PC-9 (cell line): ENCODE measurements around the gene PPAN. TPM values are rescaled to one million over a fixed set of nuclear protein-coding genes. Genes with fewer than 3 reads are reported as not detected.

Source experiments
- BruUV-seq: library from RNA; stranded (reverse); fragments of 400-500 nt; replicated peaks from 2 replicates; lab custom pipeline; 2021; lab: Mats Ljungman, UMichigan
- CTCF ChIA-PET: fragments of 300-600 bp; sonication (Branson Sonifier 250); formaldehyde crosslinking; loops from one replicate; lab custom pipeline; 2022; ENCODE audit warnings: antibody characterized with exemption; lab: Charles Lee
- POLR2A ChIA-PET: fragments of 300-600 bp; sonication (Branson Sonifier 250); formaldehyde crosslinking; loops from one replicate; lab custom pipeline; 2022; ENCODE audit warnings: antibody characterized with exemption; ENCODE audit not compliant: unreplicated experiment; lab: Charles Lee
- DNase-seq, 2 experiments: peaks; one replicate each; pipeline versions ENCODE4 v3.0.0 to v3.0.0-alpha.2; 2015 to 2022; ENCODE audit warnings: mixed read lengths in 1 of 2
- H2AFZ ChIP-seq: fragments of 200-600 bp; sonication (generic); 2 replicates; pipeline ENCODE4 v1.8.1; 2017; ENCODE audit warnings: antibody characterized with exemption
- H3F3A ChIP-seq: fragments of 200-600 bp; sonication (generic); 2 replicates; pipeline ENCODE4 v1.8.1; 2017; ENCODE audit warnings: antibody characterized with exemption, mild to moderate bottlenecking, low read depth; ENCODE audit not compliant: insufficient read depth
- H3K27ac ChIP-seq: fragments of 200-600 bp; sonication (generic); 2 replicates; pipeline ENCODE4 v1.6.1; 2016; ENCODE audit warnings: mixed run types
- H3K27me3 ChIP-seq: fragments of 200-600 bp; sonication (generic); 2 replicates; pipeline ENCODE4 v1.6.1; 2016; ENCODE audit warnings: low read depth, mixed run types; ENCODE audit not compliant: insufficient read depth
- H3K36me3 ChIP-seq: fragments of 200-600 bp; sonication (generic); 2 replicates; pipeline ENCODE4 v1.6.1; 2016; ENCODE audit warnings: low read depth, mixed run types
- H3K4me1 ChIP-seq: fragments of 200-600 bp; sonication (generic); replicated peaks from 2 replicates; pipeline ENCODE4 v1.6.1; 2016; ENCODE audit warnings: mixed run types; ENCODE audit not compliant: insufficient read depth
- H3K4me2 ChIP-seq: fragments of 200-600 bp; sonication (generic); 2 replicates; pipeline ENCODE4 v1.6.1; 2017; ENCODE audit warnings: mixed run types
- H3K4me3 ChIP-seq: fragments of 200-600 bp; sonication (generic); 2 replicates; pipeline ENCODE4 v1.6.1; 2016; ENCODE audit warnings: mixed run types
- H3K79me2 ChIP-seq: fragments of 200-600 bp; sonication (generic); 2 replicates; pipeline ENCODE4 v1.6.1; 2017; ENCODE audit warnings: low read depth, mixed run types
- H3K9me2 ChIP-seq: fragments of 200-600 bp; sonication (generic); 2 replicates; pipeline ENCODE4 v1.8.1; 2017; ENCODE audit warnings: mild to moderate bottlenecking; ENCODE audit not compliant: insufficient read depth
- H3K9me3 ChIP-seq: fragments of 200-600 bp; sonication (generic); 2 replicates; pipeline ENCODE4 v1.8.1; 2016; ENCODE audit warnings: low read depth; ENCODE audit not compliant: insufficient read depth
- H4K20me1 ChIP-seq: fragments of 200-600 bp; sonication (generic); 2 replicates; pipeline ENCODE4 v1.8.1; 2017; ENCODE audit not compliant: insufficient read depth
- CTCF ChIP-seq: fragments of 200-600 bp; sonication (generic); conservative IDR thresholded peaks from 2 replicates; pipeline ENCODE4 v1.6.1; 2017; ENCODE audit warnings: mixed run types, antibody characterized with exemption, mild to moderate bottlenecking, moderate library complexity
- EZH2 ChIP-seq: fragments of 200-600 bp; sonication (generic); IDR thresholded peaks from 2 replicates; pipeline ENCODE4 v1.8.0; 2017; ENCODE audit warnings: antibody characterized with exemption, low read depth
- intact Hi-C: fragments of 100-400 bp; cut with micrococcal nuclease; formaldehyde crosslinking; loops from one replicate; pipeline ENCODE4 v1.10.0; 2022; ENCODE audit not compliant: unreplicated experiment
- total RNA-seq: library from RNA; stranded (reverse); gene quantifications from 2 replicates; pipeline ENCODE4 v1.2.3, GENCODE V29; 2021

The PPAN gene
- total RNA-seq, 1 experiment from 2014 or later = 41.0 TPM

- H3K9me2 ChIP-seq = no peaks in the 10 kb centered on the region
- TF ChIP-seq EZH2 = no peak
- no peak for TF ChIP-seq CTCF
- no peak overlapping the region for H3K4me3 ChIP-seq
- CTCF ChIA-PET = no interaction called here
- H3K4me1 ChIP-seq = no peaks in the 10 kb centered on the region
- peaks cover 8% of the 10 kb centered on the region; the same call in 1 of the 2 replicates for H3F3A ChIP-seq
- no peak overlapping the region for H2AFZ ChIP-seq
- peaks cover 5% of the 10 kb centered on the region; the same call in 1 of the 2 replicates for H4K20me1 ChIP-seq
- peaks cover 57% of the 10 kb centered on the region for H3K36me3 ChIP-seq
- intact Hi-C loops = no loop called here
- BruUV-seq = no TSS peak
- H3K9me3 ChIP-seq = no peaks in the 10 kb centered on the region
- POLR2A ChIA-PET = no interaction called here
- no peak overlapping the region for H3K4me2 ChIP-seq
- DNase-seq = no peak
- no peaks in the 10 kb centered on the region for H3K27me3 ChIP-seq
- no peak overlapping the region for H3K27ac ChIP-seq
- H3K79me2 ChIP-seq = no peaks in the 10 kb centered on the region
These were observed 40.0 kb downstream of the PPAN start for GRCh38 chr19:10146142-10146541.

GRCh38 chr19:10149427-10149826 is 43.3 kb downstream of the PPAN start:
- Histone ChIP-seq H3K9me3 (no peaks in the 10 kb centered on the region), H4K20me1 (peaks cover 5% of the 10 kb centered on the region; the same call in 1 of the 2 replicates), H3K4me2 (no peak overlapping the region), H3K9me2 (no peaks in the 10 kb centered on the region), H3K27me3 (no peaks in the 10 kb centered on the region), H3K27ac (no peak overlapping the region), H3K4me1 (no peaks in the 10 kb centered on the region), H2AFZ (no peak overlapping the region), H3K79me2 (no peaks in the 10 kb centered on the region), H3K4me3 (no peak overlapping the region), H3K36me3 (peaks cover 40% of the 10 kb centered on the region), H3F3A (peaks cover 5% of the 10 kb centered on the region; the same call in 1 of the 2 replicates)
- BruUV-seq = no TSS peak
- POLR2A ChIA-PET = no interaction called here
- no peak for DNase-seq
- intact Hi-C loops = no loop called here
- TF ChIP-seq CTCF (no peak), EZH2 (no peak)
- CTCF ChIA-PET = no interaction called here

GRCh38 chr19:10151521-10151920 is 45.4 kb downstream of the PPAN start:
- Histone ChIP-seq H3K27ac (no peak overlapping the region), H3K79me2 (no peaks in the 10 kb centered on the region), H3K36me3 (peaks cover 38% of the 10 kb centered on the region), H3K4me1 (no peaks in the 10 kb centered on the region), H3K9me2 (no peaks in the 10 kb centered on the region), H2AFZ (no peak overlapping the region), H3K9me3 (no peaks in the 10 kb centered on the region), H3K4me3 (no peak overlapping the region), H3K27me3 (no peaks in the 10 kb centered on the region), H4K20me1 (peaks cover 5% of the 10 kb centered on the region; the same call in 1 of the 2 replicates), H3K4me2 (no peak overlapping the region), H3F3A (peaks cover 9% of the 10 kb centered on the region; the same call in 1 of the 2 replicates)
- BruUV-seq = no TSS peak
- DNase-seq = no peak
- ChIA-PET CTCF (interaction anchor here (0.5 kb wide), 1 partner anchor 55 kb away, joined by 10 read pairs; no protein-coding TSS in a partner anchor), POLR2A (no interaction called here)
- no peak for TF ChIP-seq CTCF
- TF ChIP-seq EZH2 = no peak
- intact Hi-C loops = no loop called here
